Activated CD4-positive, alpha-beta T cell treated with anti-CD3 and anti-CD28 coated beads, Interleukin-2, amount 10 ng/mL, durations not matched to agents 24 days and 14 days (primary cell): Measurements from ENCODE around the gene GGT5. TPM values are rescaled to one million over a fixed set of nuclear protein-coding genes. Genes with fewer than 3 reads are reported as not detected.
"Not testable (repeated sequence)": the region's sequence is repeated elsewhere in the genome, so short reads cannot be mapped to it uniquely, and the experiment has no call there.

Experiments used
- DNase-seq: peaks from one replicate; pipeline ENCODE4 v3.0.0; 2022
- H3K27ac Mint-ChIP-seq: one replicate; pipeline ENCODE4 v1.8.0; 2022; ENCODE audit warnings: mild to moderate bottlenecking, mixed read lengths
- H3K27me3 Mint-ChIP-seq: one replicate; pipeline ENCODE4 v1.8.0; 2022; ENCODE audit warnings: mixed read lengths
- H3K36me3 Mint-ChIP-seq: one replicate; pipeline ENCODE4 v1.8.0; 2022; ENCODE audit warnings: low read depth, mild to moderate bottlenecking, mixed read lengths
- H3K4me1 Mint-ChIP-seq: one replicate; pipeline ENCODE4 v1.8.0; 2021; ENCODE audit warnings: mixed read lengths
- H3K4me3 Mint-ChIP-seq: one replicate; pipeline ENCODE4 v1.8.0; 2022; ENCODE audit warnings: mild to moderate bottlenecking, moderate library complexity, mixed read lengths
- H3K9me3 Mint-ChIP-seq: one replicate; pipeline ENCODE4 v1.8.0; 2021; ENCODE audit warnings: mixed read lengths
- intact Hi-C: fragments of 100-400 bp; cut with micrococcal nuclease; formaldehyde crosslinking; loops from one replicate; pipeline ENCODE4 v1.15.1; 2023
- total RNA-seq: library from RNA; stranded (reverse); gene quantifications from 2 replicates; pipeline ENCODE4 v1.2.3, GENCODE V29; 2022

Gene GGT5
- total RNA-seq, 1 donor from 2014 or later = 0.07 TPM

DNA sequence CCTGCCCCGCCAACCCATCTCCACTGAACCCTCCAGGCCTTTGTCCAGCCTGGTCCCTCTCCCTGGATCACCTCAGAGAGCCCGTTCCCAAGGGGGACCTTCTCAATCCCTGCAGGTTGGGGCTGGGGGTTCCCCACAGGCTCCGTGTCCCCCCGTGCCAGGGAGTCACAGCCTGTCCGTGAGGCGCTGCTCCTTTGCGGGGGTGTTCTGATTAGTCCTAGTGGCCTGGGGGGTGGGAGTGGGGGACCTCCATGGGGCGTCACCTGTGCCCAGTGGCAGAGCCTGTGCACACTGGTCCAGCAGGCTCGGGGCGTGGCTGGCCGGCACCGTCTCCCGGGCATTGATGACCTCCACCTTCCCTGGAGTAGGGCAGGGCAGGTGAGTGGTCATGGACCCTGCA, 11.6 kb downstream of the GGT5 start:
- Mint-ChIP-seq H3K27me3 (no peaks in the 10 kb centered on the region), H3K4me1 (peaks cover 6% of the 10 kb centered on the region), H3K27ac (no peak overlapping the region), H3K36me3 (no peaks in the 10 kb centered on the region), H3K4me3 (no peak overlapping the region), H3K9me3 (no peaks in the 10 kb centered on the region)
- intact Hi-C loops = no loop called here
- no peak for DNase-seq

DNA sequence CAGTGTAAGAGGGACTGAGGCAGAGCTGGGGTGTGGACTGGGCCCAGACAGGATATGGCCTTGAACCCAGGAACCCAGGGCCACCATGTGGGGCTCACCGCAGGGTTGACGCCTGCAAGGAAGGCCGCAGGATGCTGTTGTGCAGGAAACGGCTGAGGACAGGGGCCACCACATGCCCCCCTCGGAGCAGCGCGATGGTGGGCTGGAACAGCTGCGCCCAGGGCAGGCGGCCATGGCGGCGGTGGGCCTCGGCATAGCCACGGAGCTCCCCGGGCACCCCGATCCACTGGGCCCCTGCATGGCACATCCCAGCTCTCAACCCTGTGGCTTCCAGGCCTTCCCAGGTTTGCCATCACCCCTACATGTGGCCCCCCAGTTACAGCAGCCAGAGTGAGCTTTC, 12.2 kb downstream of the GGT5 start:
- no peak overlapping the region for H3K27ac Mint-ChIP-seq
- H3K4me3 Mint-ChIP-seq = no peak overlapping the region
- intact Hi-C loops = no loop called here
- no peak for DNase-seq
- H3K9me3 Mint-ChIP-seq = no peaks in the 10 kb centered on the region
- no peaks in the 10 kb centered on the region for H3K27me3 Mint-ChIP-seq
- H3K4me1 Mint-ChIP-seq = peaks cover 6% of the 10 kb centered on the region
- no peaks in the 10 kb centered on the region for H3K36me3 Mint-ChIP-seq

DNA sequence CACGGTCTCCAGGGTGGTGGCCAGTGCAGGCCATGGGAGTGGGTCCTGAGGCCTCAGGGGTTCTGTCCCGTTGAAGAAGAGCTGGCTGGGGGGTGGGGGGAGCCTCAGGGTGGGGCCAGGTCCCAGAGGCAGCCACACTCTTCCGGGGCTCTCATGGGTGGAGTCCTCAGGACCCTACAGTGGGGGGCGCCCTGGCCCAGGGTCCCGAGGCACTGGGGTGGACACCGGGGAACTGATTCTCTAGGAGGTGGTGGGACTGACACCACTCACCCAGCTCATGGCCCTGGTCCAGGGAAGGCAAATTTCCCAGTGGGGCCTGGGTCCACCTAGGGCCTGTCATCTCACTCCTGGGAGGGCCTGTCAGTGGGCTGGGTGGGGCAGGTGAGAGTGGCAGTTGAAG, 12.8 kb downstream of the GGT5 start:
- intact Hi-C loops = no loop called here
- Mint-ChIP-seq H3K4me1 (peaks cover 6% of the 10 kb centered on the region), H3K27ac (no peak overlapping the region), H3K9me3 (no peaks in the 10 kb centered on the region), H3K27me3 (no peaks in the 10 kb centered on the region), H3K36me3 (no peaks in the 10 kb centered on the region), H3K4me3 (no peak overlapping the region)
- DNase-seq = no peak

DNA sequence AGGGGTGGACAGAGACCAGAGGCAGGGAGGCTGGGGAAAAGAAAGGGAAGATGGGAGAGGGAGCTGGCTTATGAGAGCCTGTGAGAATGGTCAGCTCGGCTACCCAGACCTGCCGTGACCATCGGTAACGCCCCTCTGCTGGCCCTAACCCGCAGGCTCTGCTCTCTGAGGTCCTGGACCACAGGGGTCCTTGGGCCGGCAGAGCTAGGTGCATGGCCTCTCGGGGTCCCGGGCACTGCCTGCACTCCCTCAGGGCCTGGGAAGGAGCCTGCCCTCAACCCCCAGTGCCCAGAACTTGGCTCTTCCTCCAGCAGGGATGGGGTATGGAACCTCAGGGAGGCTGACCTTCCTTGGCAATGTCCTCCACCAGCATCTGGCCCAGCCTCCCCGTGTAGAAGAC, 13.2 kb downstream of the GGT5 start:
- Mint-ChIP-seq H3K4me3 (no peak overlapping the region), H3K4me1 (peaks cover 6% of the 10 kb centered on the region), H3K27me3 (no peaks in the 10 kb centered on the region), H3K27ac (no peak overlapping the region), H3K9me3 (no peaks in the 10 kb centered on the region), H3K36me3 (no peaks in the 10 kb centered on the region)
- intact Hi-C loops = no loop called here
- DNase-seq = no peak

DNA sequence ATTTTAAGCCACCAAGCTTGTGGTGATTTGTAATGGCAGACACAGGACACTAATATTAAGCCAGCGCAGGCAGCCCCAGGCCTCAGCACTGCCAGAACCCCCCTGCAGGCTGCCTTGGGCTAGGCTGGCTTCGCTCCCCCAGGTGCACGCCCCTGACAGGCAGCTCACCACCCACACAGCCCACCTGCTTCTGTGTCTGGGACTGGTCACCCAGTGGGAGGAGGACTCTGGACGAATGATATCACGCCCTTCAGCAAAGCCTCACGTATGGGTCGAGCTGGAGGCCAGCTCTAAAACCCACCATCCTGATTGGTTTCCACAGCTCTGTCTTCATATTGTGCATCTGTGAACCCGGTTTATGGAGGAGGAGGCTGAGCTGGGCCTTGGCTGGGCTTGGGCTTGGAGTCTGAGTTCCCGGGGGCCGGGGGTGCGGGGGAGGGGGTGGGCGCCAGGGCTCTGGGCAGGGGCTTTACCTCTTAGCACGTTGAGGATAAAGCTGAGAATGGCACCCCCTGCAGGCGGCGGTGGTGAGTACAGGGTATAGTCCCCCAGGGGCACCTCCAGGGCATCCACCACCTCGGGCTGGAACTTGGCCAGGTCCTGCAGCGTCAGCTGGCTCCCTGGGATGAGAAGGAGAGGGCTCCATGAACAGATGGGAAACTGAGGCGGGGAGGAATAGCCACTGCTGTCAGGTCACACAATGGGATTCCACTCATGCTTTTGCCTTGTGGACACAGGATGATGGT, 13.8 kb downstream of the GGT5 start:
- no peaks in the 10 kb centered on the region for H3K36me3 Mint-ChIP-seq
- no peaks in the 10 kb centered on the region for H3K27me3 Mint-ChIP-seq
- no peak overlapping the region for H3K27ac Mint-ChIP-seq
- peaks cover 6% of the 10 kb centered on the region for H3K4me1 Mint-ChIP-seq
- intact Hi-C loops = no loop called here
- DNase-seq = peak; percentile 90
- no peak overlapping the region for H3K4me3 Mint-ChIP-seq
- H3K9me3 Mint-ChIP-seq = peaks cover 3% of the 10 kb centered on the region

DNA sequence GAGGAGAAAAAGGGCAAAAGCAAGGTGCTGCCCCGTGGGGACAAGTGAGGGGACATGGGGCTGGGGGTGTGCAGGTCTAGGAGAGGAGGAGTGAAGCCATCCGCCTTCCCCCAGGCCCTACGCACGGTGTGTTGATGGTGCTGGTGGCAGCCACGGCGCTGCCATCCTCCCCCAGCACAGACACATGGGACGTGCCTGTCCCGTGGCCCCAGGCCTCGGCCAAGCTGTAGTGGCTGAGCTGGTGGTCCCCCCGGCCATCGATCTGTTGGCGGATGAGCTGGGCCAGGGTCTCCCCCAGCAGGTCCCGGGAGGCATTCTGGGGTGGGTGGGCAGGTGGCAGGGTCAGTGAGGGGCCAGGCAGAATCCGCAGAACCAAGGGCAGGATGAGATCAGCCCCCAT, 18.9 kb downstream of the GGT5 start:
- H3K4me3 Mint-ChIP-seq = no peak overlapping the region
- no peak for DNase-seq
- no peaks in the 10 kb centered on the region for H3K27me3 Mint-ChIP-seq
- H3K27ac Mint-ChIP-seq = no peak overlapping the region
- peaks cover 3% of the 10 kb centered on the region for H3K9me3 Mint-ChIP-seq
- intact Hi-C loops = no loop called here
- no peaks in the 10 kb centered on the region for H3K36me3 Mint-ChIP-seq
- no peaks in the 10 kb centered on the region for H3K4me1 Mint-ChIP-seq

DNA sequence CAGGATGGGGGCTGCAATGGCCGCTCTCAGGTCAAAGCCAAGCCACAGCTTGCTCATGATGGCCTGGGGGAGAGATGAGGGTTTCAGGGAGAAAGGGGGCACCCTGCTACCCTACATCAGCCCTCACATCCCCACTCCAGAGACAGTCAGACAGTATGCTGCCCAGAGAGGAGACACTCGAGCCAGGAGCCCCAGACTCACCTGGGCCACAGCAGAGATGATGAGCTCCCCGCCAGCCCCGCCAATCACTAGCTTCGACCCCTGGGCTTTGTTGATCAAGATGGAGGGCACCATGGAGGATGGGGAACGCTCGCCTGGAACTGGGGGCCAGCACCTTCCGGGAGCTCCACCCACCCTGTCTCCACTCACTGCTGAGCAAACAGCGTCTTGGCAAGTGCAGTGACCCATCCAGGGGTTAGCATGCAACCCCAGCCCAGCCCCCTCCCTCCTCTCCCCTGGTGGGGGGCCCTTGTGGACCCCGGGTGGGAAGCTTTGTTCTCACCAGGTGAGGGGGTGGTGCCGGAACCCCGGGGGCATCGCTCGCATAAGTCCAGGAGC, 19.8 kb downstream of the GGT5 start:
- H3K27ac Mint-ChIP-seq = no peak overlapping the region
- intact Hi-C loops = no loop called here
- H3K4me3 Mint-ChIP-seq = no peak overlapping the region
- peaks cover 3% of the 10 kb centered on the region for H3K9me3 Mint-ChIP-seq
- no peaks in the 10 kb centered on the region for H3K4me1 Mint-ChIP-seq
- no peaks in the 10 kb centered on the region for H3K27me3 Mint-ChIP-seq
- no peaks in the 10 kb centered on the region for H3K36me3 Mint-ChIP-seq
- no peak for DNase-seq

DNA sequence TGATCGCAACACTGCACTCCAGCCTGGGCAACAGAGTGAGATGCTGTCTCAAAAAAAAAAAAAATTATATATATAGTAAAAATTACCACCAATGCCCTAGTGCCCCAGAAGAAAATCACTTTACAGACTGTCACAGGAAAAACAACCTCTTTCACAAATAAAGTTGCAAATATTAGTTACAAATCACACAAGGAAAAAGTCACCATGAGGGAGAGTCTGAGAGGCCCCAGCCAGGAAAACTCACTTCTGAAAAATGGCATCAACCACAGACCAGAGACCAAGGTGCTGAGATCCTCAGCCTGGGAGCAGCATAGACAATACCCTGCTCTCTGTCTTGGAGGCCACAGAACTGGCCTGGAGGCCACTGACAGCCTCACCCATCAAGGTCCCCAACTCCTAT, 20.4 kb downstream of the GGT5 start:
- H3K4me3 Mint-ChIP-seq = no peak overlapping the region
- peaks cover 1% of the 10 kb centered on the region for H3K4me1 Mint-ChIP-seq

DNA sequence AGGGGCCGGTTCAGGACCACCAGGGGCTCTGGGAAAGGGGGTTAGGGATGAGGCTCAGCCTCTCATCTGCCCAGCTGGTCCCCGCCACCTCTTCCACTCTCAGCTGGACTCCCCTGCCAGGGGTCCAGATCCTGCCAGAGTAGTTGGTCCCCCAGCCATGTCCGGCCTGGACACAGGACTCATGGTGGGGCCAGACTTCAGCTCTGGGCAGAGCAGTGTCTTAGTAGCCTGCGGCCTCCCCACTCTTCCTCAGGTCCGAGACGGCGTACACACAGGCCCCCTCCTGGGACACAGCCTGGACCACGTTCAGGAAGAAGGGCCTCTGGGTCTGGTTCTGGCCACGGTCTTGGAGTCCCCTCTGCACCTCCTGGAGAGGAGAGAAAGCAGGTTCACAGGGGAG, 25.1 kb downstream of the GGT5 start:
- Mint-ChIP-seq H3K4me3 (no peak overlapping the region), H3K27ac (no peak overlapping the region), H3K27me3 (no peaks in the 10 kb centered on the region), H3K9me3 (no peaks in the 10 kb centered on the region), H3K36me3 (no peaks in the 10 kb centered on the region), H3K4me1 (peaks cover 1% of the 10 kb centered on the region)
- no peak for DNase-seq
- intact Hi-C loops = no loop called here

More for the DNA sequence above, 20.4 kb downstream of the GGT5 start:
- peaks cover 3% of the 10 kb centered on the region for H3K9me3 Mint-ChIP-seq
- no peak overlapping the region for H3K27ac Mint-ChIP-seq
- no peak for DNase-seq
- intact Hi-C loops = no loop called here
- no peaks in the 10 kb centered on the region for H3K27me3 Mint-ChIP-seq
- no peaks in the 10 kb centered on the region for H3K36me3 Mint-ChIP-seq

DNA sequence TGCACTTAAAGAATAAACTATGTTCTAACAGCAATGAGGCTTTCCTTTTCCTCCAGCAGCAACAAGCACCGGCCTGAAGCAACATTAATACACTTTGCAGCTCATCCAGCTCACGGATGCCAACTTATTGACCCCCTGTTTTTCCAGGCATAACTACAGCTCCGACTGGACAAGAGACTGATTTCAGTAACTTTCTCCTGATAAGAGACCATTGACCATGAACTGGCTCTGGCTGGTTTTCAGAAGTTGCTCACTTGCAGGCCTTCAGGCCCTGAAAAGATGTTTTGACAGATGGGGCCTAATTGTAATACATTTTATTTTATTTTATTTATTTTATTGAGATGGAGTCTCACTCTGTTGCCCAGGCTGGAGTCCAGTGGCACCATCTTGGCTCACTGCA, 27.5 kb downstream of the GGT5 start:
- Mint-ChIP-seq H3K9me3 (no peaks in the 10 kb centered on the region), H3K4me1 (peaks cover 1% of the 10 kb centered on the region), H3K36me3 (no peaks in the 10 kb centered on the region), H3K27me3 (no peaks in the 10 kb centered on the region), H3K27ac (no peak overlapping the region), H3K4me3 (no peak overlapping the region)
- intact Hi-C loops = no loop called here
- DNase-seq = no peak

DNA sequence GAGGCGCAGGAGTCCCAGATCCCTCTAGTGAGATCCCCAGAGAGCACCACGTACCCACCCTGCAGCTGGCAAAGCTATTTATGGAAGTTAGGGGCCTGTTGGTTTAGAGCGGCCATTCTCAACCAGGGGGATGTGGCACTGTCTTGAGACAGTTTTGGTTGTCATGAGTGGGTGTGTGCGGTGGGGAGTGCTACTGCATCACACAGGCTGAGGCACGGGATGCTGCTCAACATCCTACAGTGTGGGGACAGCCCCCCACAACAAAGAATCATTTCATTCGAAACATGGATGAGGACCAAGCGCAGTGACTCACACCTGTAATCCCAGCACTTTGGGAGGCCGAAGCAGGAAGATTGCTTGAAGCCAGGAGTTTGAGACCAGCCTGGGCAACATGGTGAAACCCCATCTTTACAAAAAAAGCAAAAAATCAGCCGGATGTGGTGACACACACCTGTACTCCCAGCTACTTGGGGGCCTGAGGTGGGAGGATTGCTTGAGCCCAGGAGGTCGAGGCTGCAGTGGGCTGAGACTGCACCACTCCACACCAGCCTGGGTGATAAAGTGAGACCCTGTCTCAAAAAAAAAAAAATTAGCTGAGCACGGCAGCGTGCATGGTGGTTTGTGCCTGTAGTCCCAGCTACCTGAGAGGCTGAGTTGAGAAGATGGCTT, 28.2 kb downstream of the GGT5 start:
- DNase-seq = no peak
- H3K27ac Mint-ChIP-seq = no peak overlapping the region
- no peaks in the 10 kb centered on the region for H3K36me3 Mint-ChIP-seq
- intact Hi-C loops = no loop called here
- H3K4me3 Mint-ChIP-seq = no peak overlapping the region
- H3K4me1 Mint-ChIP-seq = peaks cover 3% of the 10 kb centered on the region
- no peaks in the 10 kb centered on the region for H3K9me3 Mint-ChIP-seq
- no peaks in the 10 kb centered on the region for H3K27me3 Mint-ChIP-seq

DNA sequence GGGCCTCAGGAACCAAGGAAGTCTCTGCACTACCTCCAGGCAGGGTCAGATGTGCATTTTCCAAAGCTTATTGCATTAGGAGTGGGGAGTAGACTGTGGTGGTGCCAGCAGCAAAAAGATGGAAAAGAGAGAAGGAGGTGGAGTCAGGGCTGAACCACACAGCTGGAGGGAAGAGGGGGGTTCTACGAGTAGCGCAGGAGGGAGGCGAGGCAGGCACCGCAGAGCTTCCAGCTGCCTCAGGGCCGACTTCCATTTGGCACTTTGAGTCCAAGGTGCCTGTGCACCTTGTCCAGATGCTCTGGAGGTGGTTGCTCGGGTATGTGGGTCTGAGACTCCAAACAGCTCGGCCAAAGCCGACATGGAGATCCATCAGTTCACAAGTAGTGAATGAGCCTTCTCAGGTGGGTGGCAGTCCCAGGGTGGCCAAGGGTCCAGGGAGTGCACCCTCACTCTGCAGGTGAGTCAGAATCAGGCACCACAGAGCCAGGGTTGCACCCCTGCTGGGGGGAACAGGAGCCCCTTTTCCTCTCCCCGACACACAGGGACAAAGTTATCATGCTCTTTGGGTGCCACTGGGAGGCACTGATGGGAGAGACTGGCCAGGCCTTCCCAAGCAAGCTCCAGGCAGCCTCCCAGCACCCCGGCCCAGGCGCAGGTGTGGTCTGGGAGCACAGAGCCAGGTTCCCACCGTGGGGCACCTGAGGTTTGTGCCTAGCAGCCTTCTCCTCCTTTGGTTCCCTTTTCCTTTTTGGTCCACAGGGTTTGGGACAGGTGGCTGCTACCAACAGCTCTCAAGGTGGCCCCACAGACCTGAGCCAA, 30.2 kb downstream of the GGT5 start:
- no peak for DNase-seq
- Mint-ChIP-seq H3K9me3 (no peaks in the 10 kb centered on the region), H3K27ac (no peak overlapping the region), H3K27me3 (no peaks in the 10 kb centered on the region), H3K4me3 (no peak overlapping the region), H3K4me1 (peaks cover 2% of the 10 kb centered on the region), H3K36me3 (no peaks in the 10 kb centered on the region)
- intact Hi-C loops = no loop called here

DNA sequence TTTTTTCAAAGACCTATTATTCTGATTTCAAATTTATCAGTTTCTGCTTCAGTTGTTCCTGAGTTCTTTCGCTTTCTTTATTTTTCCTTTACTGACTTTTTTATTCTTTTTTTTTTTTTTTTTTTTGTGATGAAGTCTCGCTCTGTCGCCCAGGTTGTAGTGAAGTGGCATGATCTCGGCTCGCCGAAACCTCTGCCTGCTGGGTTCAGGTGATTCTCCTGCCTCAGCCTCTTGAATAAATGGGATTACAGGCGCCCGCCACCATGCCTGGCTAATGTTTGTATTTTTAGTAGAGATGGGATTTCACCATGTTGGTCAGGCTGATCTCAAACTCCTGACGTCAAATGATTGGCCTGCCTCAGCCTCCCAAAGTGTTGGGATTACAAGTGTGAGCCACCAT, 31.8 kb downstream of the GGT5 start:
- H3K4me1 Mint-ChIP-seq, H3K4me3 Mint-ChIP-seq, H3K27me3 Mint-ChIP-seq, H3K27ac Mint-ChIP-seq, DNase-seq, H3K36me3 Mint-ChIP-seq, H3K9me3 Mint-ChIP-seq, intact Hi-C loops: not testable (repeated sequence)

DNA sequence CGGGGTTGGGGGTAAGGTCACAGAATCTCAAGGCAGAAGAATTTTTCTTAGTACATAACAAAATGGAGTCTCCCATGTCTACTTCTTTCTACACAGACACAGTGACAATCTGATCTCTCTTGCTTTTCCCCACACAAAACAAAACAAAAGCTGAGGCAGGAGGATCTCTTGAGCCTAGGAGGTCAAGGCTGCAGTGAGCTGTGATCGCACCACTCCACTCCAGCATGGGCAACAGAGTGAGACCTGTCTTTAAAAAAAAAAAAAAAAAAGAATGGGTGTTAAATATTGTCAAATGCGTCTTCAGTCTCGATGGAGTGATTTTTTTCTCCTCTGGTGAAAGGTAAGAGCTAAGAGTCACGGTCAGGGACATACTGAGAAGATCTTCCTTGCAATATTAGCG, 33.2 kb downstream of the GGT5 start:
- DNase-seq, H3K9me3 Mint-ChIP-seq, H3K36me3 Mint-ChIP-seq, intact Hi-C loops, H3K27ac Mint-ChIP-seq, H3K4me3 Mint-ChIP-seq, H3K27me3 Mint-ChIP-seq: not testable (repeated sequence)
- H3K4me1 Mint-ChIP-seq = peaks cover 23% of the 10 kb centered on the region
